Activated CD8-positive, alpha-beta memory T cell treated with anti-CD3 and anti-CD28 coated beads for 48 hours (primary cell): Measurements from ENCODE around the gene PAPOLG.

ENCODE experiments used
- DNase-seq, 3 experiments: peaks; one replicate each; pipeline ENCODE4 v3.0.0-alpha.2; 2020; ENCODE audit warnings: low read depth in 2 of 3, low spot score in 2 of 3

The PAPOLG gene

DNA sequence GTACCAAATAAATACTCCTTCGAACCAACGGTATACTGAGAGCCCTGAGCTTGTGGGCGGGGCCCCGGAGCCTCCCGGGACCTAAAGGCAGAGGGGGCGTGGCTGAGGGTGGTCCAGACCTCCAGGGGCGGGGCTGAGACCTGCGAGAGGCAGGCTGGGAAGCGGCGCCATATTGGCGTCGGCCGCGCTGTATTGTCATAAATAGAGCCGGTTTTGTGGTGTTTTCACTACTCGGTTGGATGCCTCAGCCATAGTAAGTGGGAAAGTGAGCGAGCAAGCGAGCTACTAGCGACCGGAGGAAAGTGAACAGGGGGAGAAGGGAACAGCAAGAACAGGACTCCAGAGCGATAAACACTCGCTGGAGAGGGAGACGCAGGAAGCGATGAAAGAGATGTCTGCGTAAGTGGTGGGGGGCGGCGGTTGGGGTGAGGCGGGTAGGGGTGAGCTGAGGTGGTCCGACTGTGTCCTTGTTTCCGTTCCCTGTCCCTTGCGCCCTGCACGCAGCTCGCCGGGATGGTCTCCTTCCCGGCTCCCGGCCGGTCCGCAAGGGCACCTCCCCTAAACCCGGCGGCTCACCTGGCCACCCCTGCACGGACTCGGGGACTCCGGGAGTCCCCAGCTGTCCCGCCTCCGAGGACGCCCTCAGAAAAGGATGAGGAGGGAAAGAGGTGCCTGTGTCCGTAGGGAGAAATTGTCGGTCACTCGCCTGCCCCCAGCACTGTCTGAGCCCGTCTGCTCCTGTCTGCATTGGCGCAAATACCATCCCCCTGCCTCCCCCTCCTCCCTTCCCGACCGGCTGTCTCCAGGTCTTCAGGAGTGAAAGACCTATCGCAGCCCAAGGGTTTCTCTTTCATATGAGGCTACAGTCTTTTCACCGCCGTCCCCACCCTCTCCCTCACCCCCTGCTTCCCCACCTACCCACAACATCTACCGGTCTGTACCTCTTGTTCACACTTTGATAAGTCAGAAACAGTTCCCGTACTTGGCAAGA, at the start of gene PAPOLG:
Gene PAPOLG, plus strand, starts transcription at position 172 of the 991 bp plus-strand sequence. Its CDS starts 211 bp downstream, at position 383.
- peak; percentile 85 to 91 (median 89) for DNase-seq

- DNase-seq: no peak
Measured at GRCh38 chr2:60707750-60708371, 48.2 kb upstream of the PAPOLG start.

- DNase-seq: no peak
Measured at GRCh38 chr2:60708630-60709320, 47.3 kb upstream of the PAPOLG start.

DNA sequence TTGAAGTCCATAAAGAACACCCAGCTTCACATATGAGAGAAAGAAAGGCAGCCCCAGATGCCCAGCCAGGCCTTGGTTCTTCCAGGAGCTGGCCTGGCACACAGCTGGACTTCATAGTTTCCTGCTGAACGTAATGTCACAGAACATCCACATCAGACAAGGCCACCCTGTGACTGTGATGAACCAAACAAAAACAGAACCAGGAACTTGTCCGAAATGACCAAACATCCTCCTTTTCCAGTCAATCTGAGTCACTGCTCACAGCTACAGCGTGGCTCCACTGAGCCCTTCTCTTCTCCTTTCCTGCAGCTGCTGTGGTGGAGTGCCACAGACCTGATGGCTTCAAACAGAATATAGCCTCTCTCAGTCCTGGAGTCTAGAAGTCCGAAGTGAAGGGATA, 45.4 kb upstream of the PAPOLG start:
- no peak for DNase-seq

- no peak for DNase-seq
Measured at GRCh38 chr2:60715561-60715960, 40.5 kb upstream of the PAPOLG start.

DNA sequence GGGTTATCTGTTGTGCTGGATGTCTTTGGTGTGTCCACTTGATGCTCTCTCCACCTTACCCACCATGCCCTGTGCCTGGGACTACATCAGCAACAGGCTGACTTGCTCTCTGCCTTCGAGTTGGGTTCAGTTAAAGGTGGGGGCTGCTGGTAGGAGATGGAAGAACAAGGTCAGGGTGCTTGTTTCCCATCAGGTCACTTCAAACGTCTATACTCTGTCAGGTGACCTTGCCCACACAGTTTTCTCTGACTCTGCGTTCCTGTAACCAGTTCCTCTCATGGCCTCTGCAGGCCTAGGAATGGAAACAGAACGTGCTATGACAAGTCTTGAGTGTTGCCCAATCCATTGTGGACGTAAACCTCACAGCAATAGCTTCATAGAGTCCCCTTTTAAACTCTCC, 38.4 kb upstream of the PAPOLG start:
- DNase-seq: no peak

DNA sequence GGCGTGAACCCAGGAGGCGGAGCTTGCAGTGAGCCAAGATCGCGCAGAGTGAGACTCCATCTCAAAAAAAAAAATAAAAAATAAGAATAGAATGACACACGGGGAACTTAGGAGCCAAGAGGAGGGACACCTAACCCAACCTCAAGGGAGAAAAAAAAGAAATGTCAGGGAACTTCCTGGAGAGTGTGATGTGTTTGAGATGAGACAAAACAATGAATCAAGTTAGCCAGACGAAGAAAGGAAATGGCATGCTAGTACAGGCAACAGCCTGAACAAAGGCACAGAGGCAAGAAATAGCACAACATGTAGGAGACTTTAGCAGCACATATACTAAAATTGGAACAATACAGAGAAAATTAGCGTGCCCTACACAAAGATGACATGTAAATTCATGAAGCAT, 36.7 kb upstream of the PAPOLG start:
- no peak for DNase-seq

- DNase-seq: no peak
Measured at GRCh38 chr2:60725466-60725865, 30.6 kb upstream of the PAPOLG start.

- DNase-seq: no peak
Measured at GRCh38 chr2:60728855-60729254, 27.2 kb upstream of the PAPOLG start.

DNA sequence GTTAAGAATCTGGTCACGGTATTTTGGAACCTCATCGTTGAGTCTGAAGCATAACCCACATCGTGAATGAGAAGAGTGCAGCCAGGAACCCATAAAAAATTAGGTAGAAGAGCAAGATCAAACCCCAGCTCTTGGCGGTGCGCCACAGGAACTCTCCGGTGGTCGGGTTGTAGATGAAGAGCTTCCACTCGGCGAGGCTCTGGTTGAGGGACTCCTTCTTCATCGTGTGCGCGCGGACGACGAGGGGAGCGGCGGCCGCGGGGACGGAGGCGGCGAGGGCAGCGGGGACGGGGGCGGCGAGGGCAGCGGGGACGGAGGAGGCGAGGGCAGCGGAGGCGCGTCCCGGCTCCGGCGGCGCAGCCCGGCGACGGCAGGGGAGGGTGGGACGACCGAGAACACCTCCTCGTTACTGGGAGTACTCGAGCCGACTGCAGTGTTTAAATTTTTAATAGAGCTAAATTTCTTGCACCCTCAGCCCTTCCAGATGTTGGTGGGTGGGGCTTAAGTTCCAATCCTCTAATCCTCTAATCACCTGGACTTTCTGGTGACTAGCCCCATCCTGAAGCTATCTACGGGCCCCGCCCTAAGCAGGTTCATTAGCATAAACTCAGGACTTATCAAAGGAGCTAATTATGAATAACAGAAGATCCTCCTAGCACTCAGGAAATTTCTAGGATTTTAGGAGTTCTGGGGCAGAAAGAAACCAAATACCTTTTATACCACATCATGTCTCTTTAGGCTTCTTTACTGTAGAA, 20.4 kb upstream of the PAPOLG start:
- no peak for DNase-seq

- DNase-seq: no peak
Measured at GRCh38 chr2:60738679-60739078, 17.4 kb upstream of the PAPOLG start.

GRCh38 chr2:60739156-60739555, 16.9 kb upstream of the PAPOLG start:
- no peak for DNase-seq

DNA sequence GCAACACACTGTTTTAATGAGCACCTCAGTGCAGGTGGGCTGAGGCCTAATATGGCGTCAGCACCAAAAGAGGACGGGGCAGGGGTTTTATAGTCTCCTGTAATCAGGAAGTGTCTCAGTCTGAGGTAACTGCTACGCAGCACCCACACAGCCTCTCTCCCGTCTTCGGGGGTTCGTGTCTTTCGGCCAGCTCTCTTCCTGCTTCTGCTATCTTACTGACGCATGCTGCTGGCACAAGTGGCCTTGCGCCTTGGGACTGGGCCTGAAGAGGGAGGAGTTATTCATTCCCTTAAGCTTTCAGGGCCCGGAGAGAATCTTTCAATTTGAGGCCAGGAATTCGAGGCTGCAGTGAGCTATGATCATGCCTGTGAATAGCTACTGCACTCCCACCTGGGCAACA, 14.5 kb upstream of the PAPOLG start:
- no peak for DNase-seq

DNA sequence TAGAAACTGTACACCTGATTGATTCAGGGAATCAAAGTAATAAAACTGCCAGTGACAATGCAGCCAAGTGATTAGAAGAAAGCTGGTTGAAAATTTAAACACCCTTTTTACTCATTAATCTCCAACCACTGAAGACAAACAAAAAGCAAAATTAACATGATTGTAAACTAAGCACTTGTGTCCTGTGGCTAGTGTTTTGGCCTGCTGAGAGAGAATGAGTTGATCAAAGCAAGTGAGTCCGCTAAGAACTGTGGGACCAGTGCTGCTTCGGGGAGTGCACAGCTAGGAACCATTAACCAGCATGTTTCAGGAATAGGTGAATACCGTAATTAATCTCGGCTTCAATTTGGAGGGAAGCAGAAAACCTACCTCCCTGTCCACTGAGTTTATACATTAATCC, 13.6 kb upstream of the PAPOLG start:
- DNase-seq: no peak

DNA sequence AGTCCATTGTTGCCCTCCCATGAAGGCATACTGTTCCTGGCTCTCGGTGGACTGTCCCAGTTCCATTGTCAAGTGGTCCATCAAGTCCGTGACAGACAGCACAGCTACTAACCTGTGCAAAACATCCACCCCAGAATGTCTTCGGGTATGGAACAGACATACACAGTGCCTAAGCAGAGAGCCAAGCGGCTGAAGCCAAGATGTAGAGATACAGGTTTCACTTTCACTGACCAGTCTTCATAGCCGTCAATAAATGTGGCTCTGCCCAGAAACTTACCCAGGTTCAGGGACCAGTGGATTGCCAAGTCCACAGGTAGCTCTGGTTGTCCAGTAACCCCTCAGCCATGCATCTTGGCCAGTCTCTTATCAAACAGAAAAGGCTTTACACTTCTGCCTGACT, 10.7 kb upstream of the PAPOLG start:
- DNase-seq: no peak

DNA sequence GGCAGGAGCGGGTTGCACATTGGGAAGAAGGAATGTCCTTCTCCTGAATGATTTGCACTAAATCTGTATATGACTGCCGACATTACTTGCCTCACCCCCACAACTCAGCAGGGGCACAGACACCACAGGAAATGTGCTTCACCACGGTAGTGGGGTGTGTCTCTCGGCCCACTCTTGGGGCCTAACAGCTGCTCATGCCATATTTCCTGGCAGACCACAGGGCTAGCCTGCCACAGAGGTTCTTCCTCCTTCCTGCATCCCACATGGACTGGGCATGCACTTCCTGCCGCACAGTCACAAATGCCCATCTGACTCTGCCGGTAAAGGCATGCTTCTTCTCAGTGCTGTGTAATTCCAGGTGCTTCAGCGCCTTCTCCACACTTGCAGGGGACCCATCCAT, 10.3 kb upstream of the PAPOLG start:
- DNase-seq: no peak

DNA sequence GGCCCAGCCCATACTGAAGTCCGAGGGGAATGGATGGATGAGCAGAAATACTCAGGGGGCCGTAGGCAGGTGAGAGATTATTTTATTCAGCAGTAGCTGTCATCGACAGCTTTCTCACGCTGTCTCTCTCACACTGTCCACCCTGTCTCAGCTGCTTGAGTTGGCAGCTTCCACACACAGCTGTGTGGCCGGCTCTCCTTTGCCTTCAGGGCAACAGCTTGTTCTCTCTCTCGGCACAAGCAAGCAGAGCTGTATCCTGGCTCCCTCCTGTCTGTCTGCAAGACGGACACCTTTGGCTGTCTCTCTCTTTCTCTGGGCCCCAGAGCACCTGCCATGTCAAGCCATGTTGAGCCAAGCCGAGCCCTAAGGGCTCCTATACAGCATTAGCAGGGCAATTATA, 9.8 kb upstream of the PAPOLG start:
- DNase-seq: no peak

DNA sequence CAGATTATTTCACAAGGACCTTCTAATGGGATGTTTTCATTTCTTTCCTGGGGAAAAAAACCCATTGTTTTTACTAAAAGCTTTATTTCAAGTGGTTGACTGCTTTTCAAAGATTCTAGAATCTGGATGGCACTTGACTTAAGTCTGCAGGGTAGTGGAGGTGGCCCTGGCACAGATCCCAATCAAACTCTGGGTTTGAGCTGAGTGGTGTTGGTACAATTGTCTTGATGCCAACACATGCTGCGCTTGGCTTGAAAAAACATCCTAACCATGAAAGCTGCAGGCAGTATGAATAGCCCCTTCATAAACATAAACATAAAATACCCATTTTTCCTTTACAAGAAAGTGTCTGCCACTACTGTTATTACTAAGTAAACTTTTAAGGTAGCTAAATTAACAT, 3.6 kb downstream of the PAPOLG start:
- DNase-seq: no peak

GRCh38 chr2:60764736-60765534, 8.9 kb downstream of the PAPOLG start:
- DNase-seq: no peak

GRCh38 chr2:60766283-60766682, 10.2 kb downstream of the PAPOLG start:
- no peak for DNase-seq
